K562 (cell line): Measurements from ENCODE around the gene RNF187. TPM values are rescaled to one million over a fixed set of nuclear protein-coding genes. Genes with fewer than 3 reads are reported as not detected.

Source experiments
- ATAC-seq: fragments of 200-7000 bp; cut with Tn5 transposase; 3 replicates; pipeline ENCODE4 v1.9.1; 2020; ENCODE audit warnings: moderate library complexity
- BruUV-seq: library from RNA; stranded (reverse); fragments of 400-500 nt; replicated peaks from 2 replicates; lab custom pipeline; 2021; lab: Mats Ljungman, UMichigan
- CTCF ChIA-PET: fragments of 300-600 bp; formaldehyde crosslinking; extraction: SDS; loops from one replicate; lab custom pipeline; 2021; ENCODE audit warnings: low intra/inter-chr PET ratio; lab: Yijun Ruan, JAX
- POLR2A ChIA-PET: fragments of 300-600, 350-650 bp; sonication (Branson Sonifier 250); formaldehyde crosslinking; extraction: SDS; loops from one replicate; lab custom pipeline; 2021; ENCODE audit warnings: antibody characterized with exemption, inconsistent platforms; lab: Yijun Ruan, JAX
- DNase-seq, 4 experiments: peaks; one replicate each; pipeline versions ENCODE4 v3.0.0 to v3.0.0-alpha.2; 2011 to 2018; ENCODE audit warnings: low spot score in 3 of 4, mixed read lengths in 3 of 4; ENCODE audit errors: extremely low read depth in 1 of 4
- FAIRE-seq: peaks from 2 replicates; lab custom pipeline; 2011; peaks lifted over from hg19 to GRCh38; lab: Jason Lieb, UNC
- H2AFZ ChIP-seq: 2 replicates; pipeline ENCODE4 v1.6.0; 2011; ENCODE audit warnings: low read depth, low read length, control low read depth, inconsistent platforms
- H3K27ac ChIP-seq: fragments of 200-600 bp; 3 replicates; pipeline ENCODE4 v1.8.0; 2011; ENCODE audit warnings: low read depth, mild to moderate bottlenecking, control low read depth, inconsistent platforms, low read length, moderate library complexity, mixed read lengths; ENCODE audit errors: extremely low read depth
- H3K27me3 ChIP-seq, 2 experiments: fragments of 300-600 bp in 1 of 2; 2 replicates in 1 of 2; 3 replicates in 1 of 2; pipeline versions ENCODE4 v1.6.0 to v1.8.0; 2011; ENCODE audit warnings: inconsistent platforms in 2 of 2, low read length in 2 of 2, mild to moderate bottlenecking in 1 of 2, mixed read lengths in 1 of 2, moderate library complexity in 1 of 2; ENCODE audit not compliant: control insufficient read depth in 2 of 2, insufficient read depth in 2 of 2
- H3K36me3 ChIP-seq: fragments of 300-600 bp; 3 replicates; pipeline ENCODE4 v1.8.0; 2011; ENCODE audit warnings: mild to moderate bottlenecking, low read length, inconsistent platforms; ENCODE audit not compliant: control insufficient read depth, insufficient read depth
- H3K4me1 ChIP-seq, 2 experiments: fragments of 200-600 bp in 1 of 2; replicated peaks in 1 of 2; 2 replicates in 1 of 2; 3 replicates in 1 of 2; pipeline versions ENCODE4 v1.5.1 to v1.8.0; 2011; ENCODE audit warnings: inconsistent platforms in 2 of 2, low read length in 2 of 2, mild to moderate bottlenecking in 1 of 2, mixed read lengths in 1 of 2, moderate library complexity in 1 of 2; ENCODE audit not compliant: control insufficient read depth in 2 of 2, insufficient read depth in 2 of 2
- H3K4me2 ChIP-seq: 2 replicates; pipeline ENCODE4 v1.6.1; 2011; ENCODE audit warnings: low read length, control low read depth, inconsistent platforms, mixed read lengths; ENCODE audit not compliant: insufficient read depth
- H3K4me3 ChIP-seq: fragments of 200-600 bp; sonication (generic), shearing (Covaris generic); 2 replicates; pipeline ENCODE4 v1.5.1; 2016; ENCODE audit warnings: control low read depth, inconsistent platforms
- H3K79me2 ChIP-seq: fragments of 200-600 bp; 3 replicates; pipeline ENCODE4 v1.8.0; 2011; ENCODE audit warnings: low read length, inconsistent platforms; ENCODE audit not compliant: control insufficient read depth, insufficient read depth
- H3K9ac ChIP-seq, 2 experiments: 2 replicates each; pipeline versions ENCODE4 v1.6.0 to v1.6.1; 2011; ENCODE audit warnings: low read depth in 2 of 2, low read length in 2 of 2, control low read depth in 1 of 2, inconsistent platforms in 1 of 2, mild to moderate bottlenecking in 1 of 2, mixed read lengths in 1 of 2; ENCODE audit not compliant: insufficient read depth in 1 of 2
- H3K9me1 ChIP-seq: one replicate; pipeline ENCODE4 v1.6.0; 2011; ENCODE audit warnings: inconsistent platforms, mild to moderate bottlenecking, low read length, moderate library complexity; ENCODE audit not compliant: control insufficient read depth, insufficient read depth
- H3K9me3 ChIP-seq: replicated peaks from 2 replicates; pipeline ENCODE4 v1.5.1; 2011; ENCODE audit warnings: low read depth, low read length, inconsistent platforms; ENCODE audit not compliant: control insufficient read depth, insufficient read depth
- H4K20me1 ChIP-seq: replicated peaks from 2 replicates; pipeline ENCODE4 v1.6.1; 2011; ENCODE audit warnings: low read length, inconsistent platforms, mixed read lengths; ENCODE audit not compliant: control insufficient read depth, insufficient read depth
- CCAR2 ChIP-seq: fragments of 200-400 bp; formaldehyde crosslinking; IDR thresholded peaks from 2 replicates; pipeline ENCODE4 v1.6.1; 2017; ENCODE audit warnings: mild to moderate bottlenecking, low read depth, low read length
- FOXK1 ChIP-seq: sonication (generic); formaldehyde crosslinking; IDR thresholded peaks from 2 replicates; pipeline ENCODE4 v1.8.0; 2022; ENCODE audit warnings: missing genetic modification reagents, mild to moderate bottlenecking, borderline replicate concordance
- PML ChIP-seq: IDR thresholded peaks from 2 replicates; pipeline ENCODE4 v1.6.1; 2012; ENCODE audit warnings: low read length, inconsistent platforms
- POLR2A ChIP-seq: fragments of 450-650 bp; conservative IDR thresholded peaks from 2 replicates; pipeline ENCODE4 v1.6.1; 2016
- POLR2B ChIP-seq: fragments of 450-650 bp; IDR thresholded peaks from 2 replicates; pipeline ENCODE4 v1.6.1; 2018; ENCODE audit warnings: low read depth; ENCODE audit not compliant: partially characterized antibody
- PTTG1 ChIP-seq: fragments of 450-650 bp; IDR thresholded peaks from 2 replicates; pipeline ENCODE4 v1.6.1; 2016; ENCODE audit warnings: low read depth, mild to moderate bottlenecking, missing genetic modification characterization, missing compliant biosample characterization
- ZBTB8A ChIP-seq: fragments of 450-650 bp; IDR thresholded peaks from 2 replicates; pipeline ENCODE4 v1.6.1; 2018; ENCODE audit warnings: mild to moderate bottlenecking, moderate library complexity; ENCODE audit not compliant: partially characterized antibody
- ZFX ChIP-seq: sonication (generic); formaldehyde crosslinking; IDR thresholded peaks from 2 replicates; pipeline ENCODE4 v1.8.0; 2022; ENCODE audit warnings: mild to moderate bottlenecking, missing genetic modification reagents, moderate library complexity
- ZKSCAN1 ChIP-seq: fragments of 150-350 bp; IDR thresholded peaks from 2 replicates; pipeline ENCODE4 v1.6.1; 2016; ENCODE audit warnings: low read depth, low read length
- ZNF140 ChIP-seq: fragments of 250-450 bp; sonication (Bioruptor Pico); IDR thresholded peaks from 2 replicates; pipeline ENCODE4 v1.8.0; 2021; ENCODE audit warnings: moderate library complexity, mild to moderate bottlenecking, inconsistent platforms
- ZNF146 ChIP-seq: IDR thresholded peaks from one replicate; pipeline ENCODE4 v1.6.1; 2018; ENCODE audit warnings: missing compliant biosample characterization; ENCODE audit not compliant: unreplicated experiment
- ZNF212 ChIP-seq: fragments of 450-650 bp; formaldehyde crosslinking; IDR thresholded peaks from 2 replicates; pipeline ENCODE4 v1.4.0; 2020; ENCODE audit warnings: mild to moderate bottlenecking
- ZNF3 ChIP-seq: fragments of 250-450 bp; sonication (Bioruptor Pico); IDR thresholded peaks from 2 replicates; pipeline ENCODE4 v1.5.0; 2021; ENCODE audit warnings: mild to moderate bottlenecking, moderate library complexity
- WGBS: fragments of 100-300 bp; shearing (Covaris generic); methylation state at CpG from one replicate; pipeline ENCODE4 v1.1.6; 2016; ENCODE audit warnings: low coverage, mixed read lengths; ENCODE audit not compliant: insufficient coverage; ENCODE audit errors: missing lambda C conversion rate; 5-methylcytosine and 5-hydroxymethylcytosine counted together
- in situ Hi-C: fragments of 300-500 bp; cut with MboI; formaldehyde crosslinking; loops from 4 replicates; pipeline ENCODE4 v1.15.0; 2018; ENCODE audit warnings: inconsistent platforms, mixed read lengths
- intact Hi-C: fragments of 100-400 bp; cut with micrococcal nuclease; formaldehyde crosslinking; loops from 2 replicates; pipeline ENCODE4 v1.14.2; 2022
- polyA plus RNA-seq, 8 experiments: library from polyadenylated mRNA; depleted of rRNA in 4 of 8; stranded (reverse) in 5 of 8; unstranded in 3 of 8; fragments of >200 nt; fragmentation: Nextera tagmentation in 2 of 8; fragmentation: Illumina TruSeq in 1 of 8; extraction: Ambion mirVana in 2 of 8; extraction: Trizol in 1 of 8; gene quantifications; 2 replicates each; pipeline versions ENCODE4 v1.2.1 to v1.2.3, GENCODE V29; 2011 to 2014; ENCODE audit warnings: inconsistent platforms in 1 of 8, missing spikeins in 1 of 8
- total RNA-seq, 7 experiments: library from RNA; depleted of rRNA in 6 of 7; stranded (reverse); fragments of >200 nt in 6 of 7; fragmentation: Illumina TruSeq in 2 of 7; extraction: Trizol in 2 of 7; gene quantifications; 2 replicates each; pipeline versions ENCODE4 v1.2.1 to v1.2.3, GENCODE V29; 2011 to 2021; ENCODE audit warnings: low replicate concordance in 1 of 7
- TF ChIP-seq, protein P1 (sequence below), 2 experiments: fragments of 450-650 bp in 1 of 2; sonication (generic) in 1 of 2; formaldehyde crosslinking; conservative IDR thresholded peaks; 2 replicates each; pipeline versions ENCODE4 v1.4.0 to v1.8.1; 2020 to 2022; ENCODE audit warnings: mild to moderate bottlenecking in 1 of 2, missing genetic modification reagents in 1 of 2

The RNF187 gene
- total and polyA plus RNA-seq, 9 of the 15 experiments (the other 6 are each of a cell fraction or from before 2014, with no cell fraction given): 2.3 to 119 (median 41.9) TPM

GRCh38 chr1:228530086-228530758, 43.0 kb downstream of the RNF187 start:
- POLR2A ChIA-PET: no interaction called here
- H2AFZ ChIP-seq: no peak overlapping the region
- no peaks in the 10 kb centered on the region for H3K9me3 ChIP-seq
- intact Hi-C loops (no loop called here), in situ Hi-C loops (no loop called here)
- peaks cover 0 to 2% of the 10 kb centered on the region in 2 experiments; a peak in 1 of 5 replicates for H3K4me1 ChIP-seq
- 0% methylated on average over 3 of the region's 3 CpGs for WGBS
- BruUV-seq: no TSS peak
- H3K4me2 ChIP-seq: no peak overlapping the region
- CTCF ChIA-PET: interaction anchor here (0.6 kb wide), 1 partner anchor 303 kb away, joined by 4 read pairs; no protein-coding TSS in a partner anchor
- no peaks in the 10 kb centered on the region for H3K36me3 ChIP-seq
- no peak overlapping the region for H3K9ac ChIP-seq
- no peak overlapping the region for H3K27ac ChIP-seq
- no peak for TF ChIP-seq POLR2A
- H3K9me1 ChIP-seq: no peaks in the 10 kb centered on the region
- ATAC-seq: no peak
- no peaks in the 10 kb centered on the region for H3K27me3 ChIP-seq
- DNase-seq: no peak
- no peaks in the 10 kb centered on the region for H4K20me1 ChIP-seq
- no peak for FAIRE-seq
- no peak overlapping the region for H3K4me3 ChIP-seq
- H3K79me2 ChIP-seq: no peaks in the 10 kb centered on the region

DNA sequence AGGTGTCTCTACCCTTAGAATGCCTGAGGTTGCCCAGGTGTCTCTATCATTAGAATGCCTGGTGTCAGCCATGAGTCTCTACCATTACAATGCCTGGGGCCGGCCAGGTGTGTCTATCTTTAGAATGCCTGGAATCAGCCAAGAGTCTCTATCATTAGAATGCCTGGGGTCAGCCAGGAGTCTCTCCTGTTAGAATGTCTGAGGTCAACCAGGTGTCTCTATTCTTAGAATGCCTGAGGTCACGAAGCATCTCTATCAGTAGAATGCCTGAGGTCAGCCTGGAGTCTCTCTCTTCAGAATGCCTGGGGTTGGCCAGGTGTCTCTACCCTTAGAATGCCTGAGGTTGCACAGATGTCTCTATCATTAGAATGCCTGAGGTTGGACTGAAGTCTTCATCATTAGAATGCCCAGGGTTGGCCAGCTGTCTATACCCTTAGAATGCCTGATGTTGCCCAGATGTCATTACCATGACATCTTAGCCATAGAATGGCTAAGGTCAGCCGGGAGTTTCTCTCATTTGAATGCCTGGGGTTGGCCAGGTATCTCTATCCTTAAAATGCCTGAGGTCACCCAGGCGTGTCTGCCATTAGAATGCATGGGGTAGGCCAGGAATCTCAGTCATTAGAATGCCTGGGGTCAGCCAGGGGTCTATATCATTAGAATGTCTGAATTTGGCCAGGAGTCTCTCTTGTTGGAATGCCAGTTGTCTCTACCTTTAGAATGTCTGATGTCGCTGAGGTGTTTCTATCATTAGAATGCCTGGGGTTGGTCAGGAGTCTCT, 44.0 kb downstream of the RNF187 start:
- Histone ChIP-seq H2AFZ (no peak overlapping the region), H3K27ac (no peak overlapping the region), H3K4me2 (no peak overlapping the region), H3K36me3 (no peaks in the 10 kb centered on the region), H3K9ac (no peak overlapping the region), H3K9me3 (no peaks in the 10 kb centered on the region), H4K20me1 (no peaks in the 10 kb centered on the region), H3K4me3 (no peak overlapping the region), H3K9me1 (no peaks in the 10 kb centered on the region), H3K79me2 (no peaks in the 10 kb centered on the region), H3K27me3 (no peaks in the 10 kb centered on the region), H3K4me1 (peaks cover 0 to 2% of the 10 kb centered on the region in 2 experiments; a peak in 1 of 5 replicates)
- no peak for DNase-seq
- ChIA-PET CTCF (no interaction called here), POLR2A (no interaction called here)
- ATAC-seq: no peak
- 4% methylated on average over 5 of the region's 5 CpGs for WGBS
- FAIRE-seq: no peak
- TF ChIP-seq, protein P1, sequence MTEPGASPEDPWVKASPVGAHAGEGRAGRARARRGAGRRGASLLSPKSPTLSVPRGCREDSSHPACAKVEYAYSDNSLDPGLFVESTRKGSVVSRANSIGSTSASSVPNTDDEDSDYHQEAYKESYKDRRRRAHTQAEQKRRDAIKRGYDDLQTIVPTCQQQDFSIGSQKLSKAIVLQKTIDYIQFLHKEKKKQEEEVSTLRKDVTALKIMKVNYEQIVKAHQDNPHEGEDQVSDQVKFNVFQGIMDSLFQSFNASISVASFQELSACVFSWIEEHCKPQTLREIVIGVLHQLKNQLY (CRISPR knock-in tag; conservative IDR thresholded peaks at IDR 0.05): no peak
- TF ChIP-seq ZFX (no peak), PTTG1 (tag) (no peak), ZNF140 (no peak), POLR2B (no peak), ZBTB8A (no peak), CCAR2 (no peak), FOXK1 (CRISPR knock-in tag) (no peak), ZNF146 (no peak), ZNF212 (no peak), ZKSCAN1 (no peak), PML (no peak), ZNF3 (CRISPR knock-in tag) (no peak)
- intact Hi-C loops (no loop called here), in situ Hi-C loops (no loop called here)
- no TSS peak for BruUV-seq
